CD4-positive, alpha-beta T cell treated with Interleukin-4 for 4 hours (primary cell): Measurements from ENCODE around the gene NOTCH4.

Experiments used
- DNase-seq: peaks from one replicate; pipeline ENCODE4 v3.0.0-alpha.2; 2020

Gene NOTCH4

DNA sequence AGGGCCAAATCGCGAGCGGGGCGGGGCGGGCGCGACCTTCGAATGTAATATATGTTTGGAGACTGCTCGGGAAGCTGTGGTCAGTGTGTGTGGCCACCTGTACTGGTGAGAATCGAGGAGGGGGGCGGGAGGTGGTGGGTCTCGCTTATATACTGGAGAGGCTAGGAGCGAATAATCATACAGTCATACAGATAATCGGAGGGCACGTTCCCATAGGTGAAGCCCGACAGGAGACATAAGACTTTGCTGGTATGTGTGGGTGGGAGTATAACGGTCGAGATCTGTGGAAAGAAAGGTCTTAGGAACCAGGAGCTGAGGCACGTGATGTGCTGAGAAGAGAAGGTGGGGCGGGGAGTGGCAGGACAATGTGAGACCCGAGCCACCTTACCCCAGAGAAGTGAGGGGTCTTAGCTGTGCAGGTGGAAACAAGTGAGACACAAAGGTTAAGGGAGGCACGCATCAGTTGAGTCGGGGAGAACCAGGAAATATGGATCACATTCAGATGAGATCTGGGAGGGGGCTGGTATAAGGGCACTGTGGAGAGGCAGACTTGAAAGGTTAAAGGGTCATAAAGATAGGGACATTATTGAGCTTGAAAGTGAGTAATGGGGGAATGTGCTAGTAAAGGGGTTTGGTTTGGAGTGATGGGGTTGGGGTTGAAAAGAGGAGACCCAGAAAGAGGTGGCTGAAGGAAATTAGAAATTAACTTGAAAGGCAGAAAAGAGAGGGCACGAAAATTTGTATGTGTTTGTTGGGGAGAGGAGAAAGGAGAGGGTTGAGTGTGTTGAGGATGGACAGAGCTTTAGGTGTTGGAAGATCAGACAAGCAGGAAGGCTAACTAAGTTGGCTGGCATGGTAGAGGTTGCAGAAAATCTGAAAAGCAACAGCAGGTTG is 45.1 kb downstream of the NOTCH4 start:
- DNase-seq, result no peak

DNA sequence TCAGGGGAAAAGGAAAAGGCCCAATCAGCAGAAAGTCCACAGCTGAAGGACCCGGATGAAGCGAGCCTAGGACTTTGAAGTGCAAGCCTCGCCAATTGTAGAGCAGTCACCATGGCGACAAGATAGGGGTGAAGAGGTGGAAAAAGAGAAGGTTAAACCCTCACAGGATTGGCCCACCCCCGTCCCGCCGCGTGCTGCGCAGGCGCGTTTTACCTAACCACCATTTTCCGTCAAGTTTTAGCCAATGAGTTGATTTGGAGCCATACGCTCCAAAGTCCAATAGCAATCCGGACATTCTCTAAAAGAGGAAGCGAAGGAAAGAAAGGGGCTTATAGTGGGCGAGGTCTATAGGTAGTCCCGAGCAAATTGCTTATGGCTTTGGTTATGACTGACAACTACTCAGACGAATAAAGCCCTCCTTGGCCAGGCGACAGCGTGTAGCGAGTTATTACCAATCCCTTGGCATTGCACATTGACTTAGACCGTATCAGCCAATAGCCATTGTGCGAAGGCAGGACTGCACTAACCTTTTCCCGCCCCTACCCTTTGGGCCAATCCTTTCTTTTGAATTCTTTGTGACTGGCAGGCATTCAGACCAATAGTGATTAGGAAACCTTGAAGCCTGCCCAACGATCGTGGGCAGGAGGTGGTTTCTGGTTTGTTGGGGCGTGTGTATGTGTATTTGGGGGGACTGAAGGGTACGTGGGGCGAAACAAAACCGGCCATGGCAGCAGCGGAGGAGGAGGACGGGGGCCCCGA is 45.9 kb downstream of the NOTCH4 start, which contains the start of gene RNF5:
Gene RNF5, plus strand, starts transcription at position 618 of the 759 bp plus-strand sequence. Its CDS starts 107 bp downstream, at position 725.
- DNase-seq, result peak; percentile 100

DNA sequence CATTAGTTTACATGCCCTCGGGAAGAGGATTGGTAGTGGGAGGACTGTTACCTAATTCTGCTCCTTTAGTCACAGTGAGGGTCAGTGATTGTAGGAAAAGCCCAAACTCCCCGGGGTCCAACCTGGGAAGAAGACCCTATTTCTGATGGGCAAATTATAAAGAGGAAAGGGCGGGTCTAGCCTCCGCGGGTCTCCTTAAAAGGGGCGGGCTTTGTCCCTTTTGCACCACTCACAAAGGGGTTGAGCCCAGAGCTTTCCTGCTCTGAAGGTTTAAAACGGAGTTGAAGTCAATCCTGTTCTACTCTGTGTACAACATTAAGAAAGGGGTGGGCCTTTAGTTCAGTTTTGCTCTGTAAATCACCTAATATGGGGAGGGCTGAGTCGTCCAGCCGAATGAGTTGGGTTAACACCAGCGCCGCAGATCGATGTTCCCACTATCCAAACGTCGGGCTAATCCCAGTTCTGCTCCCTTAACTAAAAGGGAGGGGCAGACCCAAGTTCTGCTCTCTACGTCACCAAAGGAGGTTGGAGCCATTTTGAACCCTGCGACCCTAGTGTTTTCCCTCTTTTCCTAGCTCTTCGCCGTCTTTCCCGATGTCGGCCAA is 46.6 kb downstream of the NOTCH4 start:
- DNase-seq, result peak; percentile 64

DNA sequence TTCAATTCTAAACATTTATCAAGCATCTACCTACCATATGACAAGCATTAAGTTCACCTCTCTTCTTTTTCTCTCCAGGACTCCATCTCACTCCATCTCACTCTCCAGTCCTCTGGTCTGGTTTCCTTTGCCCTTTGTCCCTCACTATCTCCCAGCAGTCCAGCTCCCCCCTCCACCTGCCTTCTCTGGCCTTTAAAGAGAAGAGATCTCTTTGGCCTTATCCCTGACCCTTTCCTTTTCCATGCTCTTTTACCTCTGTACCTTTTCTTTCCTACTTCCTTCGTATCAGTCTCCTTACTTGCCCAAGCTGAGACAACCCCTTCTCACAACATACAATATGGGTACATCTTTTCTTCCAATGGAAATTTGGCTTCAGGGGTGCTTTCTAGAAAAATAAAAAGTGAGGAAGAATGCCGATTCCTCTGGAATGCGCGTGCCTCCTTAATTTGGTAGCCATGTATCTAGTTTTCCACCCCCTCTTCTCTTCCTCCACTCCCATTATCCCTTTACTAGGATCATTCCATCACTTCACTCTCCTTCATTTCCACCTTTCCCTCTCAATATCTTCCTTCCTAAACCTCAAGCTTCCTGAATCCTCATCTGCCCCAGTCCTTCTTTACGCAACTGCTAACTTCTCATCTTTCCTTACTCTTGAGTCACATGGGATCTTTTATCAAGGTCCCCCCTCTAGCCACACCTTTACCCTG is 47.2 kb downstream of the NOTCH4 start:
- no peak for DNase-seq

DNA sequence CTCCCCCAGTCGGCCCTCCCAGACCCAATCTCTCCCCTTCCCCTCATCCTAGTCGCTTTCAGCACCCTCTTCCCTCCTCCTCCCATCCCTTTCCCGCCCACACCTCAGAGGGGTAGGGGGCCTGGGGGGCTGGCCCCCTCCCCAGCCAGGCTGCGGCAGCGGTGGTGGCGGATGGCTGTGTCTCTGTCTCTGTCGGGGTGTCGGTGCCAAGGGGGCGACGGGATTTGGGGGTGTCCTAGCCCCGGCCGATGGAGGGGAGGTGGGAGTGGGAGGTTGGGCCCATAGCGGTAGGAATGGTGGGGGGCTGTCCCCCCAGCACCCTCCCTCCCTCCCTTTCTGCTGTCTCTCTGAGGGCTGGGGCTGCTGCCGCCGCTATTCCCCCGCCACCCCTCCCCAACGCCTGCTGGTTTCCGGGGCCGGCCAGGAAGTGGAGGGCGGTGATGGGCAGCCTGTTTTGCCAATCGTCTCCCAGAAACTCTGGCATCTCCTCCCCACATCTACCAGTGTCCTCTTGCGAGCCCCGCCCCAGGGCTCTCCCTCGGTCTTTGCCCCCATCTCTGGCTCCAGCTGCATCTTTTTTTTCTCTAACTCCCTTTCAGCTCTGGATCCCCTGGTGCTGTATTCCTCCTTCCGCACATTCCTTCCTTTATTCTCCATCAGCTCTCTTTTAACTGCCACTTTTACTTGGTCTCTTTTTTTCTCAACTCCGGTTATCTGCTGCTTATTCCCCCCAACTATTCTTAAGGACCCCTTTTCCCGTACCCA is 48.0 kb downstream of the NOTCH4 start, which contains the start of gene AGPAT1:
Gene AGPAT1, minus strand, starts transcription at position 374 of the 765 bp plus-strand sequence. CDS start 4,588 bp downstream, outside the sequence.
- DNase-seq, result peak; percentile 98

DNA sequence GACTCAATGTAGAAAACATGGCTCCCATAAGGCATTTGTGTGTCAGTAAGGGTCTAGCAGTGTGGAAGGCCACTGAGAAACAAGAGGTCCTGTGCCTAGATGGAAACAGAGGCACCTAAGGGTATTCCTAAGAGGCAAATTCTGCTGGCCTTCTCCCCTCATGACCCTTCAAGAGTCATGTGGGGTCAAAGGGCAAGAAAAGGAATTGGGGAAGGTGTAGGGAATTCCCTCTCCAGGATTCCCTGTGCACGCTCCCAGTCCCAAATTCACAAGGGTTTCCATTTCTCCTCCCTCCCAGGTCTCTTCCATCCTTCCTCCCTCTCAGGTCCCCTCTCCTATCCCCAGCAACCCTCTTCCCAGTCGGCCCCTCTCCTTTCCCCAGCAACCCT is 48.6 kb downstream of the NOTCH4 start:
- no peak for DNase-seq

DNA sequence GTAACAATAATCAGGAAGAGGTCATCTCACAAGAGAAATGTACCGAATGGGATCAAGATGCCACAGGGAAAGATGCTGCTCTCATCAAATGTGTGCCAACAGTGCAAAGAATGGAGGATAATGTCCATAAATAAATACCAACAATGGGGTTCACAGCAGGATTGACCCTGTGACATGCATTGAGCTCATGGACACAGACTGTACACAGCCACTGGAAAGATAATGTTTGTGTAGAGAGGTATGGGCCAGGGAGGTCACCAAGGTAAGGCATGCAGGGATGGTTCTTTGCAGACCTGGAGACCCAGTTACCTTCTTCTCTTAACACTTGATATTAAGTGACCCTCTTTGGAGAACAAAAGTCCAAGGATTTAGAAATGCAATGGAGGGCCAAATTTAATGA is 49.5 kb downstream of the NOTCH4 start:
- no peak for DNase-seq

DNA sequence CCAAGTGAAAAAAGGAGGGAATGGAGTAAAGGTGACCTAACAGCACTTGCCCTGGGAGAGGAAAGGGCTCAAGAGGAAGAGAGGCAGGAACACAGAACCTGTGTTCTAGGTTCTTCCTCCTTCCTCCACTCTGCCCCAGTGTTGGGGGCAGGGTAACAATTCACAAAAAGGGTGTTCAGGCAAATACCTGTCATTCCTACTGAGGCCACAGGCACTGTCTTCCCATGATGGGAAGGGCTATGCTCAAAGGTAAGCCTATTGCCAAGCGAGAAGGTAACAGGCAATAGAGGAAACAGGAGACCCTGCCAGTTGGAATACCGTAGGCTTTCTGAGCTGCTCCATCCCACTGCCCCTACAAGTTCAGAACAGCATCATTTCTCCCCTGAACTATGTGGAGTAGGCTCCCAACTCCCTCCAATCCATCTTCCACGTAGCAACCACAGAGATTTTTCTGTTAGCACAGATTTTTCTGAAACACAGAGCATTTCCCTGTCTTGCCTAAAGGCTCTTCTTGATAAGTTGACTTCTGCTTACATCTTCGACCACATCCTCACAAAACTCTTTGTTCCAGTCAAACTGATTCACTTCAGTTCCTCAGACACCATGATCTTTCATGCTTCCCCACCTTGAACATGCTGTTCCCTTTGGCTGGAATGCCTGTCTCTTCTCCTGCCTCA is 50.7 kb downstream of the NOTCH4 start:
- no peak for DNase-seq

DNA sequence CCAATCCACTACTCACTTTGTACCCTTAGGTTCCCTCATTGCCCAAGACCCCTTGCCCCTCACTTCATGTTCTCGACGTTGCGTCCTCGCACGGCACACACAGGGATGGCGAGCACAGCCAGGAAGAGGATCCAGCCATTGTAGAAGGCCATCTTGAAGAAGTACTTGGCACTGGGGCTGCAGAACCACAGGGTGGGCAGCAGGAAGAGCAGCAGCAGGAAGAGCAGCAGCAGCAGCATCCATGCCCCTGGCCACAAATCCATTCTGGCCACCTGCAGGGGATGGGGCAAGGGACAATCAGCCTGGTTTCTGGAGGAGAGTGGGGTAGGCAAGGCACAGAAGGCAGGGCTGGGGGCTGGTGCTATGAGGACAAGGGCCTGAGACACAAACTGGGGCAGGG is 52.6 kb downstream of the NOTCH4 start:
- DNase-seq, result no peak

DNA sequence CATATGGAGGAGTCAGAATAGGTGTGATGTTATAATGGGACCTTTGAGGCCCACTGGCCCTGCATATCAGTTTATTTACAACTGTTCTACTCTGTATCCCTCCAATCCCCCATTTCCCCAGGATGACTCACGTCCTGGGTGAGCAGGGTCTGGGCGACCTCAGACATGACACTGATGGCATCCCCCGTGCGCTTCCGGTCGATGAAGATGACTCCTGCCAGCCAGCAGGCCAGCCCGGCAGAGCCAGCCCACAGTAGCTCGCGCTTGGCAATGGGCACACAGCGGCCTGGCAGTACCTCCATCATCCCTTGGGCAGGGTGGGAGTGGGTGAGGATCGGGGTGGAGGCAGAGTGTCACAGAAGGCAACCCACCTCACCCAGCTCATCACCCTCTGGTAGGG is 53.6 kb downstream of the NOTCH4 start:
- no peak for DNase-seq

DNA sequence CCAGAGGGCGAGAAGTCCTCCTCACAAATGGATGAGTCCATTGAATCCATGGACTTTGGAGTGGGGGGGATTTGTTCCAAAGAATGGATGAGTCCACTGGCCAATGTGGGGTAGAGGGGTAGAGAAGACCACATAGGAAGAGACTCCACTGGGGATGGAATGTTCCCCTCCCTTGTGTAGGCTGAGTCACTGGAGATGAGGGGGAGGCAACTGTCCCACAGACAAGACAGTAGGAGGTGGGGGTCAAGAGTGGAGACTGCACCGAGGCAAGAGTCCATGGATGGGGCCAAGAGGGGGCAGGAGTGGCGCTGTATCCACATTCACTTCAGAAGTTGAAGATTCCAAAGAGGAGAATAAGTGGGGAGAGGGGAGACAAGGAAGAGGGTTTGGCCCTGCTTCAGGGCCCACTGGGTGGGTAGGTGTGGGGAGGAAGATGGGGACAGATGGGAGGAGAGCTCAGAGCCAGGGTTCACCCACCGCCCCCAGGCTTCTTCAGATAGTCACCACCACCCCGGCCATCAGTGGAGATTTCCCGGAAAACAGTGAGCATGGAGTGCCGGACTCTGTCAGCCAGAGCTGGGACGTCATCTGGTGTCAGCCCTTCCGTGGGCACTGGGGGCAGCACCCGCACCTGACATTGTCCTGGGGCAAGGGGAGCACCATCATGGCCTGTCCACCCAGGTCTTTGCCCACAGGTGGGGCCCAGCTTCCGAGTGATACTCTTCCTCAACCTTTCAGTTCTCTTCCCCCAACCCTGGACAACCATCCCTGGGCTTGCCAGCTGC is 54.9 kb downstream of the NOTCH4 start:
- DNase-seq, result no peak

DNA sequence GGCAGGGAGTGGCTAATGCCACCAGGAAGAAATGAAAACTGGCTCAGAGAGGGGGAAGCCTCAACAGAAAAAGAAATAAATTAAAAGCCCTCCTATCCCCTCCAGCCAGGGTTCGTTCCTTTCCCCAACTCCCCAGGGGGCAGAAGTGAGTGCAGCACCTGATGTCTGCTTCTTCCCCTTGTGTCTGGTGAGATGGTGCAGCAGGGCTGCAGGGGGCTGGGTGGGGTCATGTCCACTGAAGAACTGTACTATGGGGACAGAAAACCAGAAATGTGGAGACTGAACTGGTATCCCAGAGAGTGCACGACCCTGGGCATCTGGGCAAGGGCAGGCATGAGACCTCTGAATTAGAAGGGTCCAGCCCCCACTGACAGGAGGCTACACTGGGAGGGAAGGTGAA is 55.5 kb downstream of the NOTCH4 start:
- no peak for DNase-seq

DNA sequence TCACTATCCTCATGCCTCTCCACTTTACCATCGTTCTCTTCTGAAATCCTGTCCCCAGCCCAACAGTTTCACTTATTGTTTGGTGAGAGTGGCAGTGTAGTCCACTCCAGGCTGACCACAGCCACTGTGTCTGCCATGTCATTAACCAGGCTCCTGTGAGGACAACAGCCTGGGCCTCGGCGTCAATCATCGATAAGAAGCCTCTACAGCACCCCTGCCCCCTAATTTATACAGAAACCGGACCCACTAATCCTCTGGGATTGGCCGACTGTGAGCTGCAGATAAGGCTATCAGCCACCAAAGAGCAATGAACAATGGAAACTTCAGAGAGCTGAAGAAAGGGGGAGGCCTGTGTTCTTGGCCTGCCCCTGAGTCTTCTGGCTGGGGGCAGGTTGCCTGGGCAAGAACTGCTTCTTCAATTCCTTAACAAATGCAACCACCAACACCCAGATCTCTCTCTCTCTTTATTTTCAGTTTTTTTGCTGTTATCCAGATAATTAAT is 56.1 kb downstream of the NOTCH4 start:
- DNase-seq, result no peak

DNA sequence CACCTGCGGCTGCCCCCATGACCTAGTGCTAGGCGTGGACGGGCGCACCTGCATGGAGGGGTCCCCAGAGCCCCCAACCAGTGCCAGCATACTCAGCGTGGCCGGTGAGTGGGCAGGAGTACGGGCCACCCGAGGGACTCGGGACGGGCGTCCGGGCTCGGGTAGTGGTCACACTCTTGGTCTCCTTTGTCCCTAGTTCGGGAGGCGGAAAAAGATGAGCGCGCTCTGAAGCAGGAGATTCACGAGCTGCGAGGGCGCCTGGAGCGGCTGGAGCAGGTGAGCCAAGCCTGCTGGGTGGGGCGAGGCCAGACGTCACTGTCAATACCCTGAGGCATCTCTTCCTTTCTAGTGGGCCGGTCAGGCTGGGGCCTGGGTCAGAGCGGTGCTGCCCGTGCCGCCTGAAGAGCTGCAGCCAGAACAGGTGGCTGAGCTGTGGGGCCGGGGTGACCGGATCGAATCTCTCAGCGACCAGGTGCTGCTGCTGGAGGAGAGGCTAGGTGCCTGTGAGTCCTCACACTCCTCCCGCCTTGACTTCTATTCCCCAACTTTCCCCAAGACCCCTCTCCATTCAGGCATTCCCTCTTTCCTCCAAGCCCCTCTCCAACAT is 56.6 kb downstream of the NOTCH4 start:
- no peak for DNase-seq

DNA sequence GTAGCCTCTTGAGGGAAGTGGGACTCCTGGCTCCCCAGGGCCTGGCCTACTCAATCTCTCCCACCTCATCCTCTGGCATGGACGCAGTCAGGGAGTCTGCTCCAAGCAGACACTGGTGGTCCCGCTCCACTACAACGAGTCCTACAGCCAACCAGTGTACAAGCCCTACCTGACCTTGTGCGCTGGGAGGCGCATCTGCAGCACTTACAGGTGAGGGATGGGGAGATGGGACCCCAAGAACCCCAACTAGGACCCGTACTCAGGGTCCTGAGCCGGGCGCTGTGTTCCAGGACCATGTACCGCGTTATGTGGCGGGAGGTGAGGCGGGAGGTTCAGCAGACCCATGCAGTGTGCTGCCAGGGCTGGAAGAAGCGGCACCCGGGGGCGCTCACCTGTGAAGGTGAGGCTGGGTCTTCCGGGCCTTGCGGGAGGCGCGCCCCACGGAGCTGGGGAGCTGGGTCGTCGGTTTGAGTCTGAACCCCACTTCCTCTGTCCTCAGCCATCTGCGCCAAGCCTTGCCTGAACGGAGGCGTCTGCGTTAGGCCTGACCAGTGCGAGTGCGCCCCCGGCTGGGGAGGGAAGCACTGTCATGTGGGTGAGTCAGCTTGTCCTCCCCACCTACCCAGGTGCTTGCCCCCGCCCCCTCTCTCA is 57.3 kb downstream of the NOTCH4 start:
- no peak for DNase-seq

DNA sequence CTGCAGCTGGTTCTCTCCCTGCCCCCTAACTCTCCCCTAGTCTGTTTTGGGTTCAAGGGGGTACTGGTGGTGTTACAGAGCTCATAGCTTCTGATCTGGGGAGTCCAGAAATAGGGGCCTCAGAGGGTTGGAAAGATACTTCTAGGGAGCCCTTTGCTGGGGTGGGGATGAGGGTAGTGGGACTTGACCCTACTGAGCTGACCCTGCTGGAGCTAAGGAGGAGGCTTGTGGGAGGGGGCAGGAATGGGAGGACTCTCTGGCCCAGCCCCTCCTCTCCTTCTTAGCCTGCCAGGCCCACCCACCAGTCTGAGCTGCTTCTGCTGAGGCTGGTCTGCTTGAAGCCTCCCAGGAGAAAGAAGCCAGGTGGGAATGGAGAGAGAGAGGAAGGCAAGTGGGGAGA is 59.6 kb downstream of the NOTCH4 start, which contains the start of gene EGFL8:
Gene EGFL8, plus strand, starts transcription at position 301 of the 400 bp plus-strand sequence. CDS start 1,571 bp downstream, outside the sequence.
- DNase-seq, result no peak

DNA sequence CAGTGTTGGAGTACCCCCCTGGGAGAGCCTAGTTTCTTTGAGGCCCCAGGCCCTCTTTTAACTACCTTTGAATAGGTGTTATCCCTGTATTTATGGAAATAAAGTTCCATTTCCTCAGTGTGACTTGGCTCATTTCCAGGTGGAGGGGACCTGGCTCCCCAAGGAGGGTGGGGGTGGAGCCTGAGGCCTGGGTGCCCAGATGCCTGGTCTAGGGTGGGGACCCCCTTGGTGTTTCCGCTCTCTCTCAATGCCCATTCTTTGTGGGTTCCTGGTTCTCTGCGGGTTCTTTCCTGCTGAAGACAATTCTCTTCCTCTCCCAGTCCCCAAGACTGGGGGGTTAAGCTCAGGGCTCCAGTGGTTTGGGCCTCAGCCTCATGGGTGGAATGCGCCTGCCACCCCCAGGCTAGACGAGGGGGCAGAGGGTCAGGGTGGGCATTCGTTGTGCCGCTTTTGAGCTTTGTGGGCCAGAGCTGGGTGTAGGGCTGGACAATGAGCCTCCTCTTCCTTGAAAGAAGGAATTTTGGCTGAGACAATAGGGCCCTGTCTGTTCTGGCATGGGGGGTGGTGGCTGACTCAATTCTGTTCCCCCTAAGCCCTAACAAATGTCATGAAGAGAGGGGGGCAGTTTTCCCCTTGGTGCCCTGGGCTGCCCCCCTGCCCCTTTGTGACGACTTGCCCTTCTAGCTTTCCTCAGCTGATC is 60.2 kb downstream of the NOTCH4 start:
- no peak for DNase-seq

DNA sequence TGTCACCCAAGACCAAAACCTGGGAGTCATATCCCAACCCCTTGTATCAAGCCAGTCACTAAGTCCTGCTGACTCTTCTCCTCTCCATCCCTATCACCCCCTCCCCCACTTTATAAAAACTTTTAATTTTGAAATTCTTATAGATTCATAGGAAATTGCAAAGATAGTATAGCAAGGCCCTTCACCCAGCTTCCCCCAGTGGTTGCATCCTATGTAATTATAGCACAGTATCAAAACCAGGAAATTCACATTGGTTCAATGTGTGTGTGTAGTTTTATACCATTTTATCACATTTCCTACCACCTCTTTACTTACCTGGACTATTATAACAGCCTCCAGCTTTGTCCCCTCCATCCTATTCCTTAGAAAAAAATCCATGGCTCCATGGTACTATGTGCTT is 65.8 kb downstream of the NOTCH4 start:
- DNase-seq, result no peak

DNA sequence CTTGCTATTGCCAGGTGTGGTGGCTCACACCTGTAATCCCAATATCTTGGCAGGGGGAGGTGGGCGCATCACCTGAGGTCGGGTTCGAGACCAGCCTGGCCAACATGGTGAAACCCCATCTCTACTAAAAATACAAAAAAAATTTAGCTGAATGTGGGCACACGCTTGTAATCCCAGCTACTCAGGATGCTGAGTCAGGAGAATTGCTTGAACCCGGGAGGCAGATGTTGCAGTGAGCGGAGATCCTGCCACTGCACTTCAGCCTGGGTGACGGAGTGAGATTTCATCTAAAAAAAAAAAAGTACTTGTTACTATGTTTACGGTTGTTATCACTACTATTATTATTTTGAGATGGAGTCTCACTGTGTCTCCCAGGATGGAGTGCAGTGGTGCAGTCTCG is 67.0 kb downstream of the NOTCH4 start:
- DNase-seq, result no peak
